K562 (cell line): ENCODE data around the gene AFAP1. TPM values are rescaled to one million over a fixed set of nuclear protein-coding genes. Genes with fewer than 3 reads are reported as not detected.

Source experiments
- ATAC-seq: fragments of 200-7000 bp; cut with Tn5 transposase; 3 replicates; pipeline ENCODE4 v1.9.1; 2020; ENCODE audit warnings: moderate library complexity
- BruUV-seq: library from RNA; stranded (reverse); fragments of 400-500 nt; replicated peaks from 2 replicates; lab custom pipeline; 2021; lab: Mats Ljungman, UMichigan
- CTCF ChIA-PET: fragments of 300-600 bp; formaldehyde crosslinking; extraction: SDS; loops from one replicate; lab custom pipeline; 2021; ENCODE audit warnings: low intra/inter-chr PET ratio; lab: Yijun Ruan, JAX
- POLR2A ChIA-PET: fragments of 300-600, 350-650 bp; sonication (Branson Sonifier 250); formaldehyde crosslinking; extraction: SDS; loops from one replicate; lab custom pipeline; 2021; ENCODE audit warnings: antibody characterized with exemption, inconsistent platforms; lab: Yijun Ruan, JAX
- DNase-seq, 4 experiments: peaks; one replicate each; pipeline versions ENCODE4 v3.0.0 to v3.0.0-alpha.2; 2011 to 2018; ENCODE audit warnings: low spot score in 3 of 4, mixed read lengths in 3 of 4; ENCODE audit errors: extremely low read depth in 1 of 4
- FAIRE-seq: peaks from 2 replicates; lab custom pipeline; 2011; peaks lifted over from hg19 to GRCh38; lab: Jason Lieb, UNC
- H2AFZ ChIP-seq: 2 replicates; pipeline ENCODE4 v1.6.0; 2011; ENCODE audit warnings: low read depth, low read length, control low read depth, inconsistent platforms
- H3K27ac ChIP-seq: fragments of 200-600 bp; 3 replicates; pipeline ENCODE4 v1.8.0; 2011; ENCODE audit warnings: low read depth, mild to moderate bottlenecking, control low read depth, inconsistent platforms, low read length, moderate library complexity, mixed read lengths; ENCODE audit errors: extremely low read depth
- H3K27me3 ChIP-seq, 2 experiments: fragments of 300-600 bp in 1 of 2; 2 replicates in 1 of 2; 3 replicates in 1 of 2; pipeline versions ENCODE4 v1.6.0 to v1.8.0; 2011; ENCODE audit warnings: inconsistent platforms in 2 of 2, low read length in 2 of 2, mild to moderate bottlenecking in 1 of 2, mixed read lengths in 1 of 2, moderate library complexity in 1 of 2; ENCODE audit not compliant: control insufficient read depth in 2 of 2, insufficient read depth in 2 of 2
- H3K36me3 ChIP-seq: fragments of 300-600 bp; 3 replicates; pipeline ENCODE4 v1.8.0; 2011; ENCODE audit warnings: mild to moderate bottlenecking, low read length, inconsistent platforms; ENCODE audit not compliant: control insufficient read depth, insufficient read depth
- H3K4me1 ChIP-seq, 2 experiments: fragments of 200-600 bp in 1 of 2; replicated peaks in 1 of 2; 2 replicates in 1 of 2; 3 replicates in 1 of 2; pipeline versions ENCODE4 v1.5.1 to v1.8.0; 2011; ENCODE audit warnings: inconsistent platforms in 2 of 2, low read length in 2 of 2, mild to moderate bottlenecking in 1 of 2, mixed read lengths in 1 of 2, moderate library complexity in 1 of 2; ENCODE audit not compliant: control insufficient read depth in 2 of 2, insufficient read depth in 2 of 2
- H3K4me2 ChIP-seq: 2 replicates; pipeline ENCODE4 v1.6.1; 2011; ENCODE audit warnings: low read length, control low read depth, inconsistent platforms, mixed read lengths; ENCODE audit not compliant: insufficient read depth
- H3K4me3 ChIP-seq: fragments of 200-600 bp; sonication (generic), shearing (Covaris generic); 2 replicates; pipeline ENCODE4 v1.5.1; 2016; ENCODE audit warnings: control low read depth, inconsistent platforms
- H3K79me2 ChIP-seq: fragments of 200-600 bp; 3 replicates; pipeline ENCODE4 v1.8.0; 2011; ENCODE audit warnings: low read length, inconsistent platforms; ENCODE audit not compliant: control insufficient read depth, insufficient read depth
- H3K9ac ChIP-seq, 2 experiments: 2 replicates each; pipeline versions ENCODE4 v1.6.0 to v1.6.1; 2011; ENCODE audit warnings: low read depth in 2 of 2, low read length in 2 of 2, control low read depth in 1 of 2, inconsistent platforms in 1 of 2, mild to moderate bottlenecking in 1 of 2, mixed read lengths in 1 of 2; ENCODE audit not compliant: insufficient read depth in 1 of 2
- H3K9me1 ChIP-seq: one replicate; pipeline ENCODE4 v1.6.0; 2011; ENCODE audit warnings: inconsistent platforms, mild to moderate bottlenecking, low read length, moderate library complexity; ENCODE audit not compliant: control insufficient read depth, insufficient read depth
- H3K9me3 ChIP-seq: replicated peaks from 2 replicates; pipeline ENCODE4 v1.5.1; 2011; ENCODE audit warnings: low read depth, low read length, inconsistent platforms; ENCODE audit not compliant: control insufficient read depth, insufficient read depth
- H4K20me1 ChIP-seq: replicated peaks from 2 replicates; pipeline ENCODE4 v1.6.1; 2011; ENCODE audit warnings: low read length, inconsistent platforms, mixed read lengths; ENCODE audit not compliant: control insufficient read depth, insufficient read depth
- ATF7 ChIP-seq: fragments of 450-650 bp; IDR thresholded peaks from 2 replicates; pipeline ENCODE4 v1.7.1; 2014; ENCODE audit warnings: mild to moderate bottlenecking, moderate library complexity
- ESRRB ChIP-seq: fragments of 250-450 bp; sonication (Bioruptor Pico); IDR thresholded peaks from 2 replicates; pipeline ENCODE4 v1.5.0; 2020; ENCODE audit warnings: mild to moderate bottlenecking, moderate library complexity, borderline replicate concordance
- ID3 ChIP-seq, 2 experiments: fragments of 250-450 bp in 1 of 2; fragments of 450-650 bp in 1 of 2; sonication (Bioruptor Pico) in 1 of 2; IDR thresholded peaks; 2 replicates each; pipeline versions ENCODE4 v1.6.1 to v1.8.0; 2016 to 2021; ENCODE audit warnings: mild to moderate bottlenecking in 2 of 2, moderate library complexity in 2 of 2, missing compliant biosample characterization in 1 of 2, missing genetic modification characterization in 1 of 2
- LCOR ChIP-seq: sonication (generic); formaldehyde crosslinking; IDR thresholded peaks from 2 replicates; pipeline ENCODE4 v1.8.0; 2022; ENCODE audit warnings: mild to moderate bottlenecking, missing genetic modification reagents
- MAZ ChIP-seq, 2 experiments: fragments of 450-650 bp in 1 of 2; sonication (generic) in 1 of 2; formaldehyde crosslinking; IDR thresholded peaks in 1 of 2; conservative IDR thresholded peaks in 1 of 2; 2 replicates each; pipeline versions ENCODE4 v1.4.0 to v1.5.0; 2020; ENCODE audit warnings: mild to moderate bottlenecking in 1 of 2, missing genetic modification reagents in 1 of 2
- POLR2AphosphoS2 ChIP-seq: IDR thresholded peaks from 2 replicates; pipeline ENCODE4 v1.6.1; 2012; ENCODE audit warnings: low read length, improper control_type of control experiment
- RBM39 ChIP-seq: fragments of 200-400 bp; formaldehyde crosslinking; optimal IDR thresholded peaks from 2 replicates; pipeline ENCODE3; 2018; ENCODE audit warnings: low read depth, low read length
- RNF2 ChIP-seq: sonication (generic); IDR thresholded peaks from 2 replicates; pipeline ENCODE4 v1.6.1; 2016
- ZNF584 ChIP-seq: fragments of 200-800 bp; sonication (Bioruptor generic); IDR thresholded peaks from 2 replicates; pipeline ENCODE4 v1.6.1; 2016; ENCODE audit warnings: low read depth, mild to moderate bottlenecking, missing genetic modification characterization, missing compliant biosample characterization
- ZNF589 ChIP-seq: fragments of 200-800 bp; sonication (Bioruptor generic); IDR thresholded peaks from 2 replicates; pipeline ENCODE4 v1.6.1; 2016; ENCODE audit warnings: low read depth, missing genetic modification characterization, missing compliant biosample characterization
- WGBS: fragments of 100-300 bp; shearing (Covaris generic); methylation state at CpG from one replicate; pipeline ENCODE4 v1.1.6; 2016; ENCODE audit warnings: low coverage, mixed read lengths; ENCODE audit not compliant: insufficient coverage; ENCODE audit errors: missing lambda C conversion rate; 5-methylcytosine and 5-hydroxymethylcytosine counted together
- in situ Hi-C: fragments of 300-500 bp; cut with MboI; formaldehyde crosslinking; loops from 4 replicates; pipeline ENCODE4 v1.15.0; 2018; ENCODE audit warnings: inconsistent platforms, mixed read lengths
- intact Hi-C: fragments of 100-400 bp; cut with micrococcal nuclease; formaldehyde crosslinking; loops from 2 replicates; pipeline ENCODE4 v1.14.2; 2022
- polyA plus RNA-seq, 8 experiments: library from polyadenylated mRNA; depleted of rRNA in 4 of 8; stranded (reverse) in 5 of 8; unstranded in 3 of 8; fragments of >200 nt; fragmentation: Nextera tagmentation in 2 of 8; fragmentation: Illumina TruSeq in 1 of 8; extraction: Ambion mirVana in 2 of 8; extraction: Trizol in 1 of 8; gene quantifications; 2 replicates each; pipeline versions ENCODE4 v1.2.1 to v1.2.3, GENCODE V29; 2011 to 2014; ENCODE audit warnings: inconsistent platforms in 1 of 8, missing spikeins in 1 of 8
- total RNA-seq, 7 experiments: library from RNA; depleted of rRNA in 6 of 7; stranded (reverse); fragments of >200 nt in 6 of 7; fragmentation: Illumina TruSeq in 2 of 7; extraction: Trizol in 2 of 7; gene quantifications; 2 replicates each; pipeline versions ENCODE4 v1.2.1 to v1.2.3, GENCODE V29; 2011 to 2021; ENCODE audit warnings: low replicate concordance in 1 of 7
- TF ChIP-seq, protein P1 (sequence below), 2 experiments: fragments of 450-650 bp in 1 of 2; sonication (generic) in 1 of 2; formaldehyde crosslinking in 1 of 2; IDR thresholded peaks; 2 replicates each; pipeline versions ENCODE4 v1.7.1 to v1.9.0; 2016 to 2022; ENCODE audit warnings: inconsistent platforms in 1 of 2, mild to moderate bottlenecking in 1 of 2, missing genetic modification reagents in 1 of 2

The AFAP1 gene
- total and polyA plus RNA-seq, 9 of the 15 experiments (the other 6 are each of a cell fraction or from before 2014, with no cell fraction given): 0.07 to 0.42 (median 0.12) TPM; not detected in 1

DNA sequence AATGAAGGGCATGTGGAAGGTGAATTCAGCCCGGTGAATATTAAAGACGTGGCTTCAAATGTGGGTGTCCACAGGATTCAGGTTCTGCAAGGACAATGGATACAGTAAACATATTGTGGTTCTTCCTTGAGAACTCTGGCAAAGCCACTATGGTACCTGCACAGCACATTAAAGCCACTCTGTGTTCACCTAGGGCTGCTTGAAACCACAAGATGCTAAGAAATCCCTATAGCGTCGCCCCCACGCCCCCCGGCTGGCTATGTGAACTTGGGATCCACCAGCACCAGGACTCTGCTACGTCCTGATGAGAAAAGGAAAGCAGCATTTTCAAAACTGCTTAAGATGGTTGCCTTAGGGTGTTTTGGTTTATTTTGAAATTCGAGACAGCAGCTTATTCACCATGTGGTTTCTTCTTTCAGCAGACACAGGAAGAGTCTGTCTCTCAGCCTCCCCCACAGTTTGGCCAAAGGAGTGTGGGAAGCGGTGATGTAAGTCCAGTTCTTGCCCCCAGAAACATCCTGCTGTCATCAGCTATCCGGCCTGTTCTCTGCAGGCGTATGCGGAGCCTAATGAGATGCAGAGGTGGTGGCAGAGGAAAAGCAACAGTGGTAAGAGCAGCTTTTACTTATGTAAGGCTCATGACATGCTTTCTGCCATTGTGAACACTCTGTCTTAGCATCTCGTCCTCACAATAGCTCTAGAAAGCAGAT is 111.5 kb downstream of the AFAP1 start:
- ATAC-seq (peak; percentile 63), DNase-seq (peak in 1 of 4 experiments; percentile 18), FAIRE-seq (no peak)
- 9% methylated on average over 13 of the region's 13 CpGs for WGBS
- Histone ChIP-seq H3K4me3 (no peak overlapping the region), H2AFZ (no peak overlapping the region), H3K79me2 (no peaks in the 10 kb centered on the region), H3K27ac (no peak overlapping the region), H3K36me3 (no peaks in the 10 kb centered on the region), H3K4me1 (peaks cover 0 to 21% of the 10 kb centered on the region in 2 experiments; a peak in 3 of 5 replicates), H4K20me1 (no peaks in the 10 kb centered on the region), H3K9me1 (no peaks in the 10 kb centered on the region), H3K4me2 (no peak overlapping the region; the same call in 1 of the 2 replicates), H3K9ac (no peak overlapping the region), H3K9me3 (no peaks in the 10 kb centered on the region), H3K27me3 (peaks cover 10 to 29% of the 10 kb centered on the region in 2 experiments; a peak in 3 of 5 replicates)
- BruUV-seq: no TSS peak
- intact Hi-C loops (no loop called here), in situ Hi-C loops (no loop called here)
- ChIA-PET CTCF (no interaction called here), POLR2A (interaction anchor here (0.7 to 1.2 kb wide), 4 partner anchors 10 to 234 kb away, joined by 3 to 5 read pairs (median 3); no protein-coding TSS in a partner anchor)
- TF ChIP-seq ZNF584 (CRISPR knock-in tag): peak; percentile 94
- TF ChIP-seq LCOR (CRISPR knock-in tag): 0 out of 2 replicates have a peak, but pooled peaks have one; percentile 47
- TF ChIP-seq, protein P1, sequence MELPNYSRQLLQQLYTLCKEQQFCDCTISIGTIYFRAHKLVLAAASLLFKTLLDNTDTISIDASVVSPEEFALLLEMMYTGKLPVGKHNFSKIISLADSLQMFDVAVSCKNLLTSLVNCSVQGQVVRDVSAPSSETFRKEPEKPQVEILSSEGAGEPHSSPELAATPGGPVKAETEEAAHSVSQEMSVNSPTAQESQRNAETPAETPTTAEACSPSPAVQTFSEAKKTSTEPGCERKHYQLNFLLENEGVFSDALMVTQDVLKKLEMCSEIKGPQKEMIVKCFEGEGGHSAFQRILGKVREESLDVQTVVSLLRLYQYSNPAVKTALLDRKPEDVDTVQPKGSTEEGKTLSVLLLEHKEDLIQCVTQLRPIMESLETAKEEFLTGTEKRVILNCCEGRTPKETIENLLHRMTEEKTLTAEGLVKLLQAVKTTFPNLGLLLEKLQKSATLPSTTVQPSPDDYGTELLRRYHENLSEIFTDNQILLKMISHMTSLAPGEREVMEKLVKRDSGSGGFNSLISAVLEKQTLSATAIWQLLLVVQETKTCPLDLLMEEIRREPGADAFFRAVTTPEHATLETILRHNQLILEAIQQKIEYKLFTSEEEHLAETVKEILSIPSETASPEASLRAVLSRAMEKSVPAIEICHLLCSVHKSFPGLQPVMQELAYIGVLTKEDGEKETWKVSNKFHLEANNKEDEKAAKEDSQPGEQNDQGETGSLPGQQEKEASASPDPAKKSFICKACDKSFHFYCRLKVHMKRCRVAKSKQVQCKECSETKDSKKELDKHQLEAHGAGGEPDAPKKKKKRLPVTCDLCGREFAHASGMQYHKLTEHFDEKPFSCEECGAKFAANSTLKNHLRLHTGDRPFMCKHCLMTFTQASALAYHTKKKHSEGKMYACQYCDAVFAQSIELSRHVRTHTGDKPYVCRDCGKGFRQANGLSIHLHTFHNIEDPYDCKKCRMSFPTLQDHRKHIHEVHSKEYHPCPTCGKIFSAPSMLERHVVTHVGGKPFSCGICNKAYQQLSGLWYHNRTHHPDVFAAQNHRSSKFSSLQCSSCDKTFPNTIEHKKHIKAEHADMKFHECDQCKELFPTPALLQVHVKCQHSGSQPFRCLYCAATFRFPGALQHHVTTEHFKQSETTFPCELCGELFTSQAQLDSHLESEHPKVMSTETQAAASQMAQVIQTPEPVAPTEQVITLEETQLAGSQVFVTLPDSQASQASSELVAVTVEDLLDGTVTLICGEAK (IDR thresholded peaks at IDR 0.05): no peak
- TF ChIP-seq, protein P1 (CRISPR knock-in tag; IDR thresholded peaks at IDR 0.05): no peak
- TF ChIP-seq POLR2AphosphoS2: no peak
- TF ChIP-seq RNF2: peak; percentile 36; the same call in 1 of the 2 replicates
- no peak for TF ChIP-seq RBM39
- TF ChIP-seq ZNF589 (CRISPR knock-in tag): peak; percentile 89
- TF ChIP-seq MAZ (CRISPR knock-in tag; conservative IDR thresholded peaks at IDR 0.05 in 1 of 2, IDR thresholded peaks at IDR 0.05 in 1 of 2): peak in 1 of 2 experiments; percentile 56; a peak in 1 of 4 replicates
- TF ChIP-seq ATF7: 0 out of 2 replicates have a peak, but pooled peaks have one; percentile 25
- TF ChIP-seq ID3 (CRISPR knock-in tag; IDR thresholded peaks at IDR 0.05): no peak
- TF ChIP-seq ID3 (tag; IDR thresholded peaks at IDR 0.05): 0 out of 2 replicates have a peak, but pooled peaks have one; percentile 50
- TF ChIP-seq ESRRB (CRISPR knock-in tag): no peak
